Measurements from ENCODE around the gene TVP23B.
"Not testable (repeated sequence)": the region's sequence is repeated elsewhere in the genome, so short reads cannot be mapped to it uniquely, and the experiment has no call there.

The TVP23B gene

DNA sequence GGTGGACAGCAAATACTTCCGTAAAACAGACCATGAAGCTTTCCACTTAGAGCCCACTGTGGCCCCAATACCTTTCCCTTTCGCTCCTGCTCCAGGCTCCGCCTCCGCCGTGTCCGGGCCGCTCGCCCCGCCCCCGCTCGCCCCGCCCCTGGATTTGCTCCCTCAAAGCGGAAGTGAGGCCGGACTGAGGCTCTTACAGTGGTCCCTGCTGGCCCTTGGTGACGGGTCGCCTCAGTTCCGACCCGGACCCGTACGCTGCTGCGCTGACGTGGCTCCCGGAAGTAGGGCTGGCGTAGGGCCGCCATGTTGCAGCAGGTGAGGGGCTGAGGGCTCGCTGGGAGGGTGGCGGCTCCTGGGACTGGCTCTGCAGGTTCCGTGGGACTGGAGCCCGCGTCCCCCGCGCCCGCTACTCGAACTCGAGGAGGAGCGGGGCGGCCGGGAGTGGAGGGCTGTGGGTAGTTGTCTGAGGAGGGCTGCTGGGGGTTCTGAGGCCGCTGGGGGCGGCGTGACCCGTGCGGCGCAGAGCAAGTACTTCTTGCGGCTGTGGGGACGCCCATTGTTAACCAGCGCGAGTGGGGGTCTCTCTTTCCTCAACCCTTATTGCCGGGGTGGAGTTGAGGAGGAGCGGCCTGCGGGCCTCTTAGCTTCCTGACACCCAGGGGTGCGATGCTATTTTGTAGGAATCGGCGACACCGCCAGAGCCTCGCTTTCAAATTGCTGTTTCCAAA, at the start of gene TVP23B:
TSS of gene TVP23B (plus strand) at position 193 of the 728 bp plus-strand sequence. CDS start at position 304, 111 bp downstream.
- DNase-seq, result peak; percentile 94

GRCh38 chr17:18732438-18732837, 48.5 kb upstream of the TVP23B start:
- not testable (repeated sequence) for DNase-seq

GRCh38 chr17:18733350-18733749, 47.6 kb upstream of the TVP23B start:
- not testable (repeated sequence) for DNase-seq

- DNase-seq, result not testable (repeated sequence)
These were observed 41.2 kb upstream of the TVP23B start for GRCh38 chr17:18739616-18740391.

DNA sequence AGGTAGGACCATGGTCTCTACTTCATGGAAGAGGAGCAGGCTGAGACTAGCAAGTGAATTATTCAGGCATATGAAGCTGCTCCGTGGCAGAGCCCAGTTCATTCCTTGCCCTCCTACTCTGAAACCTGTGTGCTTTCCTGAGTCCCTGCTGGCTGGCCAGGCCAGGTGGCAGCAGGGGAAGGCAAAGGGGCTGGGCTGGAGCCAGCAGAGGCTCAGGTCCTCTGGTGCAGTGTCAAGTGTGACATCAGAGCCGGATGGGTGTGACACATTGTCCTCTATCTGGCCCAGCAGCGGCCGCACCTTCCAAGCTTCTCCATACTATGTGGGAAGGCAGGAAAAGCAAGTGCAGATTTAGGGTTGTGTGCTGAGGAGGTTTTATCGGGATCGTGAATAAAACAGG, 39.8 kb upstream of the TVP23B start:
- not testable (repeated sequence) for DNase-seq

- DNase-seq, result not testable (repeated sequence)
These were observed 37.1 kb upstream of the TVP23B start, which contains the start of gene FBXW10 for GRCh38 chr17:18743699-18744421. TSS of gene FBXW10 (plus strand) at chr17:18744054. CDS start at chr17:18744245, 191 bp downstream.

GRCh38 chr17:18744726-18745125, 36.3 kb upstream of the TVP23B start:
- DNase-seq, result not testable (repeated sequence)

DNA sequence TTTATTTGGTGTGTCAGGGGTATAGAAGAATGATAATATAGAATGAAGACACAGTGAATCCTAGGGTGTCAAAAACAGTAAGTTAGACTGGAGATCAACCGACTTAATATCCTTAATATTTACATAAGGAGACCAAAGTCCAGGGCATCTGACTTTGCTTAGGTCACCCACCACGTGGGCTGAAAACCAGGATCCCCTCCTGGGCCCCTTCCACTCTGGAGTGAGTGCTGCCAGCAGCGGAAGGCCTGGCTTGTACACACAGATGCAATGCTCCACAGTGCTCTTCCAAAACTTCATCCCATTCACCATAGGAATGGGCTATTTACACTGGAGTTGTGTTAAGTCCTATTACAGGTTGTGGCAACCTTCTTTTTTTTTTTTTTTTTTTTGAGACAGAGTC, 34.4 kb upstream of the TVP23B start:
- not testable (repeated sequence) for DNase-seq

GRCh38 chr17:18747501-18747900, 33.5 kb upstream of the TVP23B start:
- DNase-seq, result not testable (repeated sequence)

GRCh38 chr17:18750242-18750641, 30.7 kb upstream of the TVP23B start:
- not testable (repeated sequence) for DNase-seq

GRCh38 chr17:18753829-18754409, 27.1 kb upstream of the TVP23B start:
- DNase-seq, result not testable (repeated sequence)

GRCh38 chr17:18755969-18756368, 25.0 kb upstream of the TVP23B start:
- DNase-seq, result not testable (repeated sequence)

GRCh38 chr17:18757368-18758044, 23.5 kb upstream of the TVP23B start:
- not testable (repeated sequence) for DNase-seq

- DNase-seq, result not testable (repeated sequence)
These were observed 22.6 kb upstream of the TVP23B start for GRCh38 chr17:18758344-18758743.

DNA sequence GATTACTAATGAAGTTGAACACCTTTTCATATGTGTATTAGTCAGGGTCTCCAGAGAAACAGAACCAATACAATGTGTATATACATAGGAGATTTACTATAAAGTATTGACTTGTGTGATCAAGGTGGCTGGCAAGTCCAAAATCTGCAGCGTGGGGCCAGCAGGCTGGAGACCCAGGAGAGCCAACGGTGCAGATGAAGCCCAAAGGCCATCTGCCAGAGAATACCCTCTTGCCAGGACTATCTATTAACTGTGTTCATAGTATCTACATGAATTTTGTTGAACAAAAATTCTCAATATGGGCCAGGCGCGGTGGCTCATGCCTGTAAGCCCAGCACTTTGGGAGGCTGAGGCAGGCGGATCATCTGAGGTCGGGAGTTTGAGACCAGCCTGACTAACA, 20.8 kb upstream of the TVP23B start:
- not testable (repeated sequence) for DNase-seq

GRCh38 chr17:18770572-18770971, 10.4 kb upstream of the TVP23B start:
- DNase-seq, result not testable (repeated sequence)

DNA sequence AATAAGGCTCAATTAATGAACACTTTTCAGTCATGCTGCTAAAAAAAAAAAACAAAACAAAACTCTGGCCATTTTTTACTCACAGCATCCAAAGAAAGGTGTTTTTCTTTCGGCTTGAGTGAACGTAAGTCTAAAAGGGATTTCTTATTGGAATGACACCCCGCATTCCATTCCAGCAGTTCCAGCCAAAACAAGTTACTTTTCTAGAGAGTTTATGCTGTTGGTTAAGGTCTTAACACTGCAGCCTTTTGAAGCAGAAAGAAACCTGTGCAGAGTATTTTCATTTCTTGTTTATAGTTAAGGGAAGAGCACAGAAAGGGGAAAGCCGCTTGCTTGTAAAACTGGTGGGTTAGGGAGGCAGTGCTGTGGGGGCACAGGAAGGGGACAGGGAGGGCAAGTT, 9.9 kb upstream of the TVP23B start:
- not testable (repeated sequence) for DNase-seq

DNA sequence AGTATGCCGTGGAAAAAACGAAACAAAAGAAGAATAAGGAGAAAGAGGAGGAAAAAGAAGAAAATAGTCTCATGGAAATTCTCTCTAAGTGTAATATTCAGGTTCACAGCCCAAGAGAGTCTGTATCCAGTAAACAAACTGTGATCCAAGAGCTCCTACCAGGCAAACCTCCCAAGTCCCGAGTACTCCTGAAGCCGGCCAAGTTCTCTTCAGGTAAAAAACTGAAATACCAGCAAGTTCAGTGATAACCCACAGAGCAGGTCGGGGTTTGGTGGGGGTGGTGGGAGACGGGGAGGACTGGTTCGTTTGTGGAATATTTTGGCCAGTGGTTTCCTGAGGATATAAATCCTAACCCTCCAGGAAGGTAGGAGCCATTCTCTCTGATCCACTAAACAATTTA, 8.5 kb upstream of the TVP23B start:
- no peak for DNase-seq

DNA sequence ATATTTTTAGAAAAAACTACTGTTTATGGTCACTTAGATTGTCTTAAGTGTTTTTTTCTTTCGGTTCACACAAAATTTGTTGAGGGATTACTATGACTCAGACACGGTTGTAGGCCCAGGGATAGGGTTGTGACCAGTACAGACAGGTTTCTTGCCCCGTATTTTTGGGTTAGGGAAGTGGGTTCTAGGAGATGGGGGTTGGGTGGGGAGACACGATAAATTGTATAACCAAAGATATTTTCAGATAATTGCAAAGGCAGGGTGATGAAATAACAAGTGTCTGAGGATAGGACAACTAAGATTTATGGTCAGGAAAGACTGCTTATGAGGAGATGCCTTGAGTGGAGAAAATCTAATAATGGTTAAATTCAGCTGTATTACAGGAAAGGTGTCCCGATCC, 822 bp downstream of the TVP23B start:
- peak; percentile 23 for DNase-seq

- DNase-seq, result not testable (repeated sequence)
These were observed 5.0 kb downstream of the TVP23B start for GRCh38 chr17:18785933-18786332.

DNA sequence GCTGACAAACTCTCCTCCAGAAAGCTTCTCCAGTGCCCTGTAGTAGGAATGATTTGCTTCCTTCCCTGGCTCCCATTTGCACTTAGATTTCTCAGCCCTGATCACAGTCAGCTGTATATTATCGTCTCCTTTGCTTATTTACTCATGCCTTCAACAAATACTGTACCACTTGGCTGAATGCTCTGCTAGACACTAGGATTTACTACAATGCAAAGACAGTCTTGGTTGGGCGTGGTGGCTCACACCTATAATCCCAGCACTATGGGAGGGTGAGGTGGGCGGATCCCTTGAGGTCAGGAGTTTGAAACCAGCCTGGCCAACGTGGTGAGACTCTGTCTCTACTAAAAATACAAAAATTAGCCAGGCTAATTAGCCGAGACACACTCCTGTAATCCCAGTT, 5.9 kb downstream of the TVP23B start:
- not testable (repeated sequence) for DNase-seq

DNA sequence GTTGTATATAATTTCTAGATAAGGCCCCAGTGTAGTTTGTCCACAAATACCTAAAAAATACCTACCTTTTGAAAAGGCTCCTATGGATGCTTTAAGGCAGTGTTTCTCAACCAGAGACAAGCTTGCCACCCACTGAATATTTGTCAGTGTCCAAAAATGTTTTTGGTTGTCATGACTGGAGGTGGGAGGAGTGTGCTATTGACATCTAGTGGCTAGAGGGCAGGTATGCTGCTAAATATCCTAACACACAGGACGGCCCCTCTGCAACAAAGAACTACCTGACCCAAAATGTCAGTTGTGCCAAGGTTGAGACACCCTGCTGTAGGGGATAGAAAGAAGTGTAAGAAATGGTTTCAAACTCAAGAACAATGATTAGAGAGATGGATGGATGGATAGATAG, 10.4 kb downstream of the TVP23B start:
- DNase-seq, result peak; percentile 28
